Forelimb muscle (tissue), 1 donor: ENCODE data around the gene RAB11A. TPM values are rescaled to one million over a fixed set of nuclear protein-coding genes. Genes with fewer than 3 reads are reported as not detected.

Source experiments
- DNase-seq: peaks from one replicate; pipeline ENCODE4 v3.0.0-alpha.2; 2013; ENCODE audit warnings: low read depth
- polyA plus RNA-seq: library from polyadenylated mRNA; unstranded; fragments of 120-200 nt; gene quantifications from one replicate; pipeline ENCODE4 v1.2.1, GENCODE V29; 2013; ENCODE audit not compliant: insufficient read length

Gene RAB11A
- polyA plus RNA-seq, 1 donor: 149 TPM

DNA sequence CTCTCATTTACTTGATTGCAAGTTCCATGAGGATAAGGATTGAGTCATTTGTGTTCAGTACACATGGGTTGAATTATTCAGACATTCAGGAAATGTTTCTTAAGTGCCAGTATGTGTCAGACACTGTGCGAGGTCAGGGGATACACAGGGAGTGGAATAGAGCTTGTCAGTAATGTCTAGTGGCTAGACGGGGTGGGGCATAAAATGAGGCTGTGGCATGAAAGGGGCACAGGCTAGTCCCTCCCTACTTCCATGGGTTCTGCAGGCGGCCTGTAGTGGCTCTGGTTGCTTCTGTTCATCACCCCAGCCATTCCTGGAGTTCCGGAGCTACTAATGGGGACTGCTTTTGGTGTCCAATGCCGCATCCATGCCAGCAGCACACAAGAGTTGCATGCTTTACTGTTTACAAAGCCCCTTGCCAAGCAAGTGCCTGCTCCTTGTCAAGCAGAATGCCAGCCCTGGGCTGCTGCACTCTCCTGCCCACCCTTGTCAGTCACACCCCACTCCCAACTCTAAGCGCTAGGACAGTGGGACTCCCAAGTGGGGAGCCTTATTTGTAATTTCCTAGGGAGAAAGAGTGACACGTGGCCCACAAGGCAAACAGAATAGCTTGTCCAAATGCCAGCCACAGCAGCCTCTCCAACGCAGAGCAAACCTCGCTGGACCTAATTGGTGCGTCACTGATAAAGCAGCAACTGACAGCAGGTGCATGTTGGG, 70.8 kb downstream of the RAB11A start:
- no peak for DNase-seq

DNA sequence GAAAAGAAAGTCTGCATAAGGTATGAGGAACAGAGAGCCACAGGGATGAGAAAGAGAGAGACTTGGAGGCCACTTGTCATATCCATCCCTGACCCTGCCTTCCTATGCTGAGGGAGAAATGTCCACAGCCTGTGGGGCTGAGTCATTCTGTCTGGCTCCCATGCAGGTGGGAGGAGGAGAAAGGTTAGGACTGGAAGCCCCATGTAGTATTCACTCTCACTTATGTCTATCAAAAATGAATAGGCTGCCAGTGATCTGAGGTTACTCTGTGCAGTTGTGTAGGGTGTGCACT, 71.3 kb downstream of the RAB11A start:
- DNase-seq: no peak

Other genes with a start within 250 kb of the RAB11A start
- 7.2 TPM for gene SLC24A1, start 247.6 kb upstream of the RAB11A start, polyA plus RNA-seq
- 12.1 TPM for gene DENND4A, start 77.2 kb upstream of the RAB11A start, polyA plus RNA-seq